ENCODE measurements around the gene MATN3.
A peak's percentile ranks its signal among the peaks of the same experiment; 100 is the strongest.
"Not testable (repeated sequence)": the region's sequence is repeated elsewhere in the genome, so short reads cannot be mapped to it uniquely, and the experiment has no call there.

MATN3 gene

GRCh38 chr2:20049637-20050036 is 37.2 kb upstream of the MATN3 start:
- peak overlapping the region; percentile 93 for H3K9ac ChIP-seq (ENCODE audit: low read depth, low read length, poor library complexity, severe bottlenecking)
- H3K27me3 ChIP-seq (ENCODE audit: insufficient read depth, low read length, poor library complexity, severe bottlenecking), result peaks cover 8% of the 10 kb centered on the region
- no peak for TF ChIP-seq CTCF (conservative IDR thresholded peaks at IDR 0.05; ENCODE audit: low read length)
- TF ChIP-seq EZH2phosphoT487 (IDR thresholded peaks at IDR 0.05; ENCODE audit: borderline replicate concordance), result no peak
- H3K9me3 ChIP-seq (ENCODE audit: insufficient read depth, low read depth, low read length), result no peaks in the 10 kb centered on the region
- no peaks in the 10 kb centered on the region for H3K36me3 ChIP-seq (ENCODE audit: insufficient read depth, low read length)
- H3K4me1 ChIP-seq (ENCODE audit: insufficient read depth, low read length, poor library complexity, severe bottlenecking), result peaks cover 34% of the 10 kb centered on the region
- peak overlapping the region; percentile 97 for H3K4me2 ChIP-seq (ENCODE audit: low read depth, low read length, poor library complexity, severe bottlenecking)
- H4K20me1 ChIP-seq (ENCODE audit: insufficient read depth, low read length, poor library complexity, severe bottlenecking), result peaks cover 51% of the 10 kb centered on the region
- no peaks in the 10 kb centered on the region for H3F3A ChIP-seq (ENCODE audit: low read depth)
- H2AFZ ChIP-seq (ENCODE audit: low read length), result no peak overlapping the region
- no peaks in the 10 kb centered on the region for H3K9me2 ChIP-seq (replicated peaks; ENCODE audit: low read depth, low read length)
- H3K79me2 ChIP-seq (ENCODE audit: insufficient read depth, low read length), result peaks cover 64% of the 10 kb centered on the region
- H3K4me3 ChIP-seq (ENCODE audit: low read length, poor library complexity, severe bottlenecking), result peak overlapping the region; percentile 88

- H3K4me1 ChIP-seq (ENCODE audit: insufficient read depth, low read length, poor library complexity, severe bottlenecking), result peaks cover 42% of the 10 kb centered on the region
- H3K36me3 ChIP-seq (ENCODE audit: insufficient read depth, low read length), result no peaks in the 10 kb centered on the region
- H3K27me3 ChIP-seq (ENCODE audit: insufficient read depth, low read length, poor library complexity, severe bottlenecking), result no peaks in the 10 kb centered on the region
- H3K4me3 ChIP-seq (ENCODE audit: low read length, poor library complexity, severe bottlenecking), result peak overlapping the region; percentile 88
- no peaks in the 10 kb centered on the region for H3K9me2 ChIP-seq (replicated peaks; ENCODE audit: low read depth, low read length)
- no peak overlapping the region for H2AFZ ChIP-seq (ENCODE audit: low read length)
- peak overlapping the region; percentile 93 for H3K9ac ChIP-seq (ENCODE audit: low read depth, low read length, poor library complexity, severe bottlenecking)
- H3F3A ChIP-seq (ENCODE audit: low read depth), result no peaks in the 10 kb centered on the region
- peaks cover 59% of the 10 kb centered on the region for H4K20me1 ChIP-seq (ENCODE audit: insufficient read depth, low read length, poor library complexity, severe bottlenecking)
- H3K9me3 ChIP-seq (ENCODE audit: insufficient read depth, low read depth, low read length), result no peaks in the 10 kb centered on the region
- peak overlapping the region; percentile 97 for H3K4me2 ChIP-seq (ENCODE audit: low read depth, low read length, poor library complexity, severe bottlenecking)
- H3K79me2 ChIP-seq (ENCODE audit: insufficient read depth, low read length), result peaks cover 73% of the 10 kb centered on the region
- no peak for TF ChIP-seq EZH2phosphoT487 (IDR thresholded peaks at IDR 0.05; ENCODE audit: borderline replicate concordance)
- no peak for TF ChIP-seq CTCF (conservative IDR thresholded peaks at IDR 0.05; ENCODE audit: low read length)
Observed at GRCh38 chr2:20048488-20049448, 36.3 kb upstream of the MATN3 start.

- not testable (repeated sequence) for H3K9me2 ChIP-seq (replicated peaks; ENCODE audit: low read depth, low read length); H2AFZ ChIP-seq (ENCODE audit: low read length); H3K27me3 ChIP-seq (ENCODE audit: insufficient read depth, low read length, poor library complexity, severe bottlenecking); H3F3A ChIP-seq (ENCODE audit: low read depth); H3K9me3 ChIP-seq (ENCODE audit: insufficient read depth, low read depth, low read length); H3K36me3 ChIP-seq (ENCODE audit: insufficient read depth, low read length)
- Histone ChIP-seq H3K4me1 (ENCODE audit: insufficient read depth, low read length, poor library complexity, severe bottlenecking) (peaks cover 47% of the 10 kb centered on the region), H3K4me2 (ENCODE audit: low read depth, low read length, poor library complexity, severe bottlenecking) (peak overlapping the region; percentile 45), H3K79me2 (ENCODE audit: insufficient read depth, low read length) (peaks cover 95% of the 10 kb centered on the region), H3K9ac (ENCODE audit: low read depth, low read length, poor library complexity, severe bottlenecking) (peak overlapping the region; percentile 44), H4K20me1 (ENCODE audit: insufficient read depth, low read length, poor library complexity, severe bottlenecking) (peaks cover 86% of the 10 kb centered on the region), H3K4me3 (ENCODE audit: low read length, poor library complexity, severe bottlenecking) (peak overlapping the region; percentile 46)
Observed at GRCh38 chr2:20045712-20046292, 33.3 kb upstream of the MATN3 start.
